GM12875 (cell line): Measurements from ENCODE around the gene ARL14EPL.
"Not testable (repeated sequence)": the region's sequence is repeated elsewhere in the genome, so short reads cannot be mapped to it uniquely, and the experiment has no call there.

ENCODE experiments used
- H3K4me3 ChIP-seq: one replicate; pipeline ENCODE4 v1.5.1; 2011; ENCODE audit warnings: low read depth, low read length, control low read depth
- CTCF ChIP-seq: IDR thresholded peaks from 2 replicates; pipeline ENCODE4 v1.5.1; 2011; ENCODE audit warnings: low read depth, mild to moderate bottlenecking, control low read depth, inconsistent platforms, low read length, moderate library complexity, borderline replicate concordance; ENCODE audit not compliant: insufficient read depth

ARL14EPL gene

GRCh38 chr5:116088062-116088461 is 55.8 kb downstream of the ARL14EPL start:
- H3K4me3 ChIP-seq = no peak overlapping the region
- TF ChIP-seq CTCF = no peak

GRCh38 chr5:116090302-116090701 is 58.0 kb downstream of the ARL14EPL start:
- no peak for TF ChIP-seq CTCF
- H3K4me3 ChIP-seq = no peak overlapping the region

GRCh38 chr5:116091416-116091815 is 59.1 kb downstream of the ARL14EPL start:
- no peak overlapping the region for H3K4me3 ChIP-seq
- TF ChIP-seq CTCF = no peak

- TF ChIP-seq CTCF = no peak
- no peak overlapping the region for H3K4me3 ChIP-seq
Measured at GRCh38 chr5:116097301-116097700, 65.0 kb downstream of the ARL14EPL start.

- H3K4me3 ChIP-seq = no peak overlapping the region
- TF ChIP-seq CTCF = no peak
Measured at GRCh38 chr5:116098998-116099397, 66.7 kb downstream of the ARL14EPL start.

GRCh38 chr5:116104941-116105340 is 72.7 kb downstream of the ARL14EPL start:
- not testable (repeated sequence) for H3K4me3 ChIP-seq
